ENCODE measurements around the gene GNG7. TPM values are rescaled to one million over a fixed set of nuclear protein-coding genes. Genes with fewer than 3 reads are reported as not detected.
"Not testable (repeated sequence)": the region's sequence is repeated elsewhere in the genome, so short reads cannot be mapped to it uniquely, and the experiment has no call there.

The GNG7 gene
- polyA plus RNA-seq, 1 of the 3 experiments (the other 2 are of a cell fraction), result 2.2 TPM

DNA sequence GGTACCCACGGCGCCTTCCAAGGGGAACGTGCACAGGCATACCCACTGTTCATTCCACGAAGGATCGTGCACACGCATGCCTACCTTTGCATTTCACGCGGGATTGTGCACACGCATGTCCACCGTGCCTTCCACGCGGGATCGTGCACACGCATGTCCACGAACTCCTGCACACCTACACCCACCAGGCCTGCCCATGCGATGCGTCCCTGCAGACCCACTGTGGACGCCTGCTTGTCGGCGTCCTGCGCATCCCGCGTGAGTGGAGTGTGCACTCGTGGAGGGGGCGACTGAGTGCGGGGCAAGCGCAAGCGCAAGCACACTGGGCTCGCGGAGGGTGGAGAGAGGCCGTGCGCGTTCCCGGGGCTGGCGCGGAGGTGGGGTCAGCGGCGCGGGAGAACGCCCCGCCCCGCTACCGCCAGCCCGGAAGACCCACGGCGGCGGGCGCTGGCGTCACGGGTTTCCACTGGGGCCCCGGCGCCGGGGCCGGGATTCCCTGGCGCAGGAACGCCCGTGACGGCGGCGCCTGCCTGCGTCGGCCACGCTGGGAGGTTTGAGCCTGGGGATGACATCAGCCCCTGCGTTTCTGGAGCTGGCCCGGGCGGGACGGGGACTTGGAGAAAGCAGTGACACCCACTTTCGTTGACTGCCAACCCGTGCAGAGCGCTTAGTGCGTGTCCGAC, 207.9 kb downstream of the GNG7 start (continued):
- TF ChIP-seq, protein P1, sequence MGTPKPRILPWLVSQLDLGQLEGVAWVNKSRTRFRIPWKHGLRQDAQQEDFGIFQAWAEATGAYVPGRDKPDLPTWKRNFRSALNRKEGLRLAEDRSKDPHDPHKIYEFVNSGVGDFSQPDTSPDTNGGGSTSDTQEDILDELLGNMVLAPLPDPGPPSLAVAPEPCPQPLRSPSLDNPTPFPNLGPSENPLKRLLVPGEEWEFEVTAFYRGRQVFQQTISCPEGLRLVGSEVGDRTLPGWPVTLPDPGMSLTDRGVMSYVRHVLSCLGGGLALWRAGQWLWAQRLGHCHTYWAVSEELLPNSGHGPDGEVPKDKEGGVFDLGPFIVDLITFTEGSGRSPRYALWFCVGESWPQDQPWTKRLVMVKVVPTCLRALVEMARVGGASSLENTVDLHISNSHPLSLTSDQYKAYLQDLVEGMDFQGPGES (IDR thresholded peaks at IDR 0.05; ENCODE audit: low read depth, low read length), result no peak

DNA sequence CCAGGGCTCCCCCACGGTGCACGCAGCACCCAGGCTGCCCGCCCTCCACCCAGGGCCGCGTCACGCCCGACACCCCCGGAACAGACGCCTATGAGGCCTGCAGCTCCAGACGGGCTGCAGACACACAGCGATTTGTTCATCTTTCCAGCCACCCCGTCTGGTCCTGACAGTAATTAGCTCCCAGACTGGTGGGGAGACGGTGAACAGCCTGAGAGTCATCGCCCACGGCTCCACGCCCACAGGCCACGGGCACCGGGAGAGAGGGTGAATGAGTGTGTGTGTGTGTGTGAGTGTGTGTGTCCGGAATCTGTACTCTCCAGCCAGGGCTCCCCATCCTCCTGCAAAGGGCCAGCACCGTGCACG, 208.4 kb downstream of the GNG7 start:
- H4K20me1 ChIP-seq (ENCODE audit: insufficient read depth), result no peaks in the 10 kb centered on the region
- H3K9me2 ChIP-seq, result no peaks in the 10 kb centered on the region
- 9% methylated on average over 17 of the region's 21 CpGs for WGBS (ENCODE audit: low lambda C conversion rate)
- ChIA-PET POLR2A (no interaction called here), CTCF (interaction anchor here (0.6 to 2.3 kb wide), 4 partner anchors 16 to 117 kb away, joined by 3 to 11 read pairs (median 4); no protein-coding TSS in a partner anchor)
- H3K4me2 ChIP-seq, result peak overlapping the region; percentile 99
- peaks cover 51% of the 10 kb centered on the region for H3F3A ChIP-seq (replicated peaks; ENCODE audit: insufficient read depth)
- peaks cover 3% of the 10 kb centered on the region; the same call in 1 of the 2 replicates for H3K79me2 ChIP-seq (ENCODE audit: insufficient read depth)
- H3K36me3 ChIP-seq (replicated peaks in 1 of 2; ENCODE audit: control insufficient read depth in 1 of 2, insufficient read depth in 2 of 2, low read length in 1 of 2), result no peaks in the 10 kb centered on the region
- H3K4me3 ChIP-seq (ENCODE audit: low read depth in 2 of 2, low read length in 1 of 2), result peak overlapping the region; percentile 63 to 70
- H3K4me1 ChIP-seq (ENCODE audit: control insufficient read depth in 1 of 2, insufficient read depth in 2 of 2, low read depth in 1 of 2, low read length in 1 of 2), result peaks cover 20 to 22% of the 10 kb centered on the region in 2 experiments; a peak in 3 of 4 replicates
- peak overlapping the region; percentile 80; the same call in 1 of the 2 replicates for H3K9ac ChIP-seq
- DNase-seq, result peak; percentile 75
- no peaks in the 10 kb centered on the region for H3K27me3 ChIP-seq (ENCODE audit: insufficient read depth)
- peak overlapping the region; percentile 5 to 86; a peak in 3 of 4 replicates for H3K27ac ChIP-seq (ENCODE audit: low read depth in 2 of 2, low read length in 1 of 2)
- no peaks in the 10 kb centered on the region for H3K9me3 ChIP-seq
- 0 out of 2 replicates have a peak overlapping the region, but pooled peaks have one; percentile 43 for H2AFZ ChIP-seq (ENCODE audit: low read depth)
- no peak for TF ChIP-seq POLR2AphosphoS5 (IDR thresholded peaks at IDR 0.05; ENCODE audit: low read depth, low read length)
- TF ChIP-seq, protein P2, sequence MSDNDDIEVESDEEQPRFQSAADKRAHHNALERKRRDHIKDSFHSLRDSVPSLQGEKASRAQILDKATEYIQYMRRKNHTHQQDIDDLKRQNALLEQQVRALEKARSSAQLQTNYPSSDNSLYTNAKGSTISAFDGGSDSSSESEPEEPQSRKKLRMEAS (IDR thresholded peaks at IDR 0.05; ENCODE audit: low read depth), result peak; percentile 65; the same call in 1 of the 2 replicates
- TF ChIP-seq, protein P1 (IDR thresholded peaks at IDR 0.05; ENCODE audit: low read depth, low read length), result no peak

DNA sequence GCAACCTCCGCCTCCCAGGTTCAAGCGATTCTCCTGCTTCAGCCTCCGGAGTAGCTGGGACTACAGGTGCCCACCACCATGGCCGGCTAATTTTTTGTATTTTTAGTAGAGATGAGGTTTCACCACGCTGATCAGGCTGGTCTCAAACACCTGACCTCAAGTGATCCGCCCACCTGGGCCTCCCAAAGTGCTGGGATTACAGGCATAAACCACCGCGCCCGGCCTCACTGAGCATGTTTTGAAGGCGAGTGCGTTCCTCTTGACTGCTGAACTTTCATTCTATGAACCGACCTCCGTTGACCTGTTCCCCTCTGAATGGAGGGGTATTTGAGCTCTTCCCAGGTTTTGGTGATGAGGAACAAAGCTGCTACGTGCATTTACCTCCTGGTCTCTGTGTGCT, 209.0 kb downstream of the GNG7 start:
- POLR2A ChIA-PET; H3K9ac ChIP-seq; DNase-seq; H3K9me3 ChIP-seq; H2AFZ ChIP-seq (ENCODE audit: low read depth); H3K36me3 ChIP-seq (replicated peaks in 1 of 2; ENCODE audit: control insufficient read depth in 1 of 2, insufficient read depth in 2 of 2, low read length in 1 of 2); H3K9me2 ChIP-seq; H3K4me3 ChIP-seq (ENCODE audit: low read depth in 2 of 2, low read length in 1 of 2); H3K27me3 ChIP-seq (ENCODE audit: insufficient read depth); H4K20me1 ChIP-seq (ENCODE audit: insufficient read depth); H3K79me2 ChIP-seq (ENCODE audit: insufficient read depth): not testable (repeated sequence)
- peaks cover 50% of the 10 kb centered on the region for H3F3A ChIP-seq (replicated peaks; ENCODE audit: insufficient read depth)
- WGBS (ENCODE audit: low lambda C conversion rate), result 76% methylated on average over 14 of the region's 14 CpGs
- H3K4me2 ChIP-seq, result peak overlapping the region; percentile 99
- H3K4me1 ChIP-seq (ENCODE audit: control insufficient read depth in 1 of 2, insufficient read depth in 2 of 2, low read depth in 1 of 2, low read length in 1 of 2), result peaks cover 18 to 22% of the 10 kb centered on the region in 2 experiments; a peak in 3 of 4 replicates
- H3K27ac ChIP-seq (ENCODE audit: low read depth in 2 of 2, low read length in 1 of 2), result peak overlapping the region in 1 of 2 experiments; percentile 86; a peak in 2 of 4 replicates
- CTCF ChIA-PET, result interaction anchor here (0.6 to 2.3 kb wide), 6 partner anchors 16 to 118 kb away, joined by 3 to 11 read pairs (median 4); no protein-coding TSS in a partner anchor
